Thyroid gland (tissue), 4 donors: ENCODE data around the gene HPD. TPM values are rescaled to one million over a fixed set of nuclear protein-coding genes. Genes with fewer than 3 reads are reported as not detected.

Source experiments
- DNase-seq, 2 donors: peaks; one replicate each; pipeline ENCODE4 v3.0.0-alpha.2; 2019
- H3K27ac ChIP-seq, 3 donors: fragments of 200-600 bp; sonication (generic); 1 replicate in 2 of 3; 2 replicates in 1 of 3; pipeline ENCODE4 v1.5.1; 2016 to 2019; ENCODE audit warnings: mild to moderate bottlenecking in 1 of 3, moderate library complexity in 1 of 3
- H3K27me3 ChIP-seq: fragments of 200-600 bp; sonication (generic); one replicate; pipeline ENCODE4 v1.5.1; 2019
- H3K36me3 ChIP-seq, 2 donors: fragments of 200-600 bp; sonication (generic); one replicate each; pipeline ENCODE4 v1.5.1; 2016 to 2019
- H3K4me1 ChIP-seq, 2 donors: fragments of 200-600 bp; sonication (generic); one replicate each; pipeline ENCODE4 v1.5.1; 2017 to 2019
- H3K4me3 ChIP-seq, 3 donors: fragments of 200-600 bp; sonication (generic); replicated peaks in 1 of 3; 1 replicate in 2 of 3; 2 replicates in 1 of 3; pipeline ENCODE4 v1.5.1; 2016; ENCODE audit warnings: mild to moderate bottlenecking in 1 of 3
- H3K9me3 ChIP-seq: fragments of 200-600 bp; sonication (generic); one replicate; pipeline ENCODE4 v1.5.1; 2017
- CTCF ChIP-seq, 6 experiments: fragments of 200-600 bp in 3 of 6; fragments of 450-650 bp in 3 of 6; sonication (generic) in 3 of 6; IDR thresholded peaks; one replicate each; pipeline ENCODE4 v1.5.1; 2016 to 2019; ENCODE audit warnings: antibody characterized with exemption in 6 of 6, mild to moderate bottlenecking in 2 of 6, inconsistent platforms in 1 of 6, moderate library complexity in 1 of 6
- POLR2A ChIP-seq, 2 donors: fragments of 450-650 bp; IDR thresholded peaks; one replicate each; pipeline ENCODE4 v1.6.1; 2017; ENCODE audit warnings: antibody characterized with exemption in 2 of 2, mild to moderate bottlenecking in 2 of 2, moderate library complexity in 1 of 2
- WGBS, 2 donors: methylation state at CpG; one replicate each; pipeline ENCODE4 v1.1.5; 2017; 5-methylcytosine and 5-hydroxymethylcytosine counted together
- intact Hi-C: fragments of 100-400 bp; cut with DNase I; formaldehyde crosslinking; loops from one replicate; pipeline ENCODE4 v1.15.1; 2023
- total RNA-seq, 4 donors: library from RNA; depleted of rRNA; stranded (reverse); fragments of >200 nt; gene quantifications; one replicate each; pipeline ENCODE4 v1.2.3, GENCODE V29; 2016

HPD gene
- total RNA-seq, 4 donors from 2014 or later = 0.39 to 1.2 (median 0.78) TPM; not detected in 1

GRCh38 chr12:121819212-121819949 lies 39.3 kb downstream of the HPD start:
- intact Hi-C loops = no loop called here
- DNase-seq = no peak
- no peak for TF ChIP-seq CTCF (IDR thresholded peaks at IDR 0.05)
- TF ChIP-seq POLR2A (IDR thresholded peaks at IDR 0.05) = no peak
- Histone ChIP-seq H3K4me3 (no peak overlapping the region), H3K4me1 (no peaks in the 10 kb centered on the region), H3K9me3 (no peaks in the 10 kb centered on the region), H3K36me3 (peaks cover 60 to 83% of the 10 kb centered on the region in 2 donors), H3K27ac (no peak overlapping the region), H3K27me3 (no peaks in the 10 kb centered on the region)
- 91 to 93% methylated on average over 22 of the region's 22 CpGs for WGBS, 2 donors

GRCh38 chr12:121817648-121818043 lies 41.0 kb downstream of the HPD start:
- 94 to 96% methylated on average over 18 of the region's 18 CpGs for WGBS, 2 donors
- TF ChIP-seq POLR2A (IDR thresholded peaks at IDR 0.05) (no peak), CTCF (IDR thresholded peaks at IDR 0.05) (no peak)
- no peaks in the 10 kb centered on the region for H3K27me3 ChIP-seq
- H3K27ac ChIP-seq = no peak overlapping the region
- peaks cover 48 to 68% of the 10 kb centered on the region in 2 donors for H3K36me3 ChIP-seq
- peaks cover 4 to 11% of the 10 kb centered on the region in 2 donors for H3K4me1 ChIP-seq
- no peak overlapping the region for H3K4me3 ChIP-seq
- H3K9me3 ChIP-seq = no peaks in the 10 kb centered on the region
- DNase-seq = no peak
- intact Hi-C loops = no loop called here

- WGBS, 2 donors = 95 to 97% methylated on average over 40 to 41 of the region's 47 CpGs
- Histone ChIP-seq H3K27me3 (no peaks in the 10 kb centered on the region), H3K4me1 (peaks cover 4 to 17% of the 10 kb centered on the region in 2 donors), H3K9me3 (no peaks in the 10 kb centered on the region), H3K4me3 (no peak overlapping the region), H3K36me3 (peaks cover 45 to 63% of the 10 kb centered on the region in 2 donors), H3K27ac (no peak overlapping the region)
- TF ChIP-seq POLR2A (IDR thresholded peaks at IDR 0.05) = no peak
- TF ChIP-seq CTCF (IDR thresholded peaks at IDR 0.05) = no peak
- no peak for DNase-seq
- intact Hi-C loops = no loop called here
These were observed 41.6 kb downstream of the HPD start for GRCh38 chr12:121816925-121817647.

- TF ChIP-seq CTCF (IDR thresholded peaks at IDR 0.05) = no peak
- TF ChIP-seq POLR2A (IDR thresholded peaks at IDR 0.05) = no peak
- H3K27me3 ChIP-seq = no peaks in the 10 kb centered on the region
- no peaks in the 10 kb centered on the region for H3K9me3 ChIP-seq
- H3K4me3 ChIP-seq = no peak overlapping the region
- intact Hi-C loops = no loop called here
- DNase-seq = no peak
- no peak overlapping the region for H3K27ac ChIP-seq
- H3K36me3 ChIP-seq = peaks cover 46 to 61% of the 10 kb centered on the region in 2 donors
- peaks cover 15 to 33% of the 10 kb centered on the region in 2 donors for H3K4me1 ChIP-seq
- 92 to 96% methylated on average over 8 of the region's 8 CpGs for WGBS, 2 donors
These were observed 43.4 kb downstream of the HPD start for GRCh38 chr12:121815263-121815662.
